ENCODE results near the gene ITGA2B. TPM values are rescaled to one million over a fixed set of nuclear protein-coding genes. Genes with fewer than 3 reads are reported as not detected.

The ITGA2B gene
- total and polyA plus RNA-seq, 2 experiments from 2014 or later, result 13.3 to 13.9 TPM

DNA sequence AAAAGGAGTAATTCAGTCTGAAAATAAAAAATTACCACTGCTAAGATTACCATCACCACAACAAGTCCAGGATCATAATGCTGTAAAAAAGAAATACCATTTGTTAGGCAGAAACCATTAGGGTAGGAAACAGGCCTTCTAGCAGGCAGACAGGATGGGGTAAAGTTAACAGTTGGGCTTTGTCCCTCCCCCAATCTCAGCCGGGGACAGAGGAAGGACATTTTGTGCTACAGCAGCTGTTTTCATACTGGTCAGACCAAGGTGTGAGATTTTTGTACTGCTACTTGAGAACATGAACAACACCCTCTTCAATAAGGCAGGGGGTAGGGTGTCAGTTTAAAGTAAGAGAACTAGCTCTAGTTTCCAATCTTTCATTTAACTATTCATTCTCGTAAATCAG, 49.2 kb upstream of the ITGA2B start:
- Histone ChIP-seq H3K4me1 (ENCODE audit: insufficient read depth) (peaks cover 2% of the 10 kb centered on the region; the same call in 1 of the 2 replicates), H3K27ac (ENCODE audit: low read depth) (0 out of 2 replicates have a peak overlapping the region, but pooled peaks have one; percentile 20), H3K9me2 (ENCODE audit: insufficient read depth) (no peaks in the 10 kb centered on the region), H3K4me3 (no peak overlapping the region), H3K79me2 (replicated peaks; ENCODE audit: insufficient read depth) (peaks cover 32% of the 10 kb centered on the region), H3K4me2 (no peak overlapping the region), H2AFZ (no peak overlapping the region), H3K27me3 (ENCODE audit: insufficient read depth) (no peaks in the 10 kb centered on the region), H3F3A (replicated peaks; ENCODE audit: low read depth) (no peaks in the 10 kb centered on the region), H3K36me3 (ENCODE audit: insufficient read depth) (peaks cover 7% of the 10 kb centered on the region), H4K20me1 (replicated peaks; ENCODE audit: insufficient read depth) (peaks cover 5% of the 10 kb centered on the region)
- DNase-seq (ENCODE audit: low spot score), result peak; percentile 10
- Mint-ChIP-seq H3K36me3 (ENCODE audit: low read depth) (peaks cover 18% of the 10 kb centered on the region), H3K4me1 (peaks cover 14% of the 10 kb centered on the region), H3K27ac (no peak overlapping the region; the same call in 1 of the 2 replicates), H3K4me3 (no peak overlapping the region), H3K27me3 (ENCODE audit: insufficient read depth, low read depth, poor library complexity) (peaks cover 4% of the 10 kb centered on the region), H3K9me3 (no peaks in the 10 kb centered on the region)
- no peak for ATAC-seq
- TF ChIP-seq EZH2 (IDR thresholded peaks at IDR 0.05; ENCODE audit: low read depth, unreplicated experiment), result no peak
- TF ChIP-seq ZNF114 (CRISPR knock-in tag; IDR thresholded peaks at IDR 0.05), result no peak
- TF ChIP-seq ZNF331 (CRISPR knock-in tag; IDR thresholded peaks at IDR 0.05; ENCODE audit: low read depth), result no peak
- TF ChIP-seq POLR2AphosphoS5 (IDR thresholded peaks at IDR 0.05; ENCODE audit: low read depth), result no peak
- TF ChIP-seq, protein P1, sequence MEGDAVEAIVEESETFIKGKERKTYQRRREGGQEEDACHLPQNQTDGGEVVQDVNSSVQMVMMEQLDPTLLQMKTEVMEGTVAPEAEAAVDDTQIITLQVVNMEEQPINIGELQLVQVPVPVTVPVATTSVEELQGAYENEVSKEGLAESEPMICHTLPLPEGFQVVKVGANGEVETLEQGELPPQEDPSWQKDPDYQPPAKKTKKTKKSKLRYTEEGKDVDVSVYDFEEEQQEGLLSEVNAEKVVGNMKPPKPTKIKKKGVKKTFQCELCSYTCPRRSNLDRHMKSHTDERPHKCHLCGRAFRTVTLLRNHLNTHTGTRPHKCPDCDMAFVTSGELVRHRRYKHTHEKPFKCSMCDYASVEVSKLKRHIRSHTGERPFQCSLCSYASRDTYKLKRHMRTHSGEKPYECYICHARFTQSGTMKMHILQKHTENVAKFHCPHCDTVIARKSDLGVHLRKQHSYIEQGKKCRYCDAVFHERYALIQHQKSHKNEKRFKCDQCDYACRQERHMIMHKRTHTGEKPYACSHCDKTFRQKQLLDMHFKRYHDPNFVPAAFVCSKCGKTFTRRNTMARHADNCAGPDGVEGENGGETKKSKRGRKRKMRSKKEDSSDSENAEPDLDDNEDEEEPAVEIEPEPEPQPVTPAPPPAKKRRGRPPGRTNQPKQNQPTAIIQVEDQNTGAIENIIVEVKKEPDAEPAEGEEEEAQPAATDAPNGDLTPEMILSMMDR (conservative IDR thresholded peaks at IDR 0.05; ENCODE audit: low read depth in 2 of 2), result no peak
- TF ChIP-seq NANOG (IDR thresholded peaks at IDR 0.05; ENCODE audit: borderline replicate concordance), result no peak

DNA sequence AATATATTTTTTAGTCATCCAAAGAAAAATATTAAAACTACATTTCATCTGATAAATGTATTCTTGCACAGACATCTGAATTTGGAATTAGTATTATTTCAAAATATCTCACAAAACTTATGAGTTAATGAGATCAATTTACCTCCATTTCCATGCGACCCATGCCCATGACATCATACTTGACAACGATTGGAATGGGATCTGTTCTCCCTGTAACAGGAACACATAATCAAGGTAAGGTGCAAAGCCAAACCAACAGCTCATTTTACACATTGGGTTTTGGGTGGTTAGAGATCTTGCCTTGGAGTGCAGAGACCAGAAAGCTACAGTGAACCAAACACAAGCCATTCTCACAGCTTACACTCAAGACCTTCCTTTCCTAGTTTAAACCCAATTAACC, 46.9 kb upstream of the ITGA2B start:
- H3K36me3 ChIP-seq (ENCODE audit: insufficient read depth), result peaks cover 23% of the 10 kb centered on the region
- peaks cover 37% of the 10 kb centered on the region for H3K36me3 Mint-ChIP-seq (ENCODE audit: low read depth)
- H3K9me3 Mint-ChIP-seq, result no peaks in the 10 kb centered on the region
- DNase-seq (ENCODE audit: low spot score) (no peak), ATAC-seq (no peak)
- H3K4me3 ChIP-seq, result no peak overlapping the region
- peaks cover 2% of the 10 kb centered on the region for H3K27me3 Mint-ChIP-seq (ENCODE audit: insufficient read depth, low read depth, poor library complexity)
- H3K79me2 ChIP-seq (replicated peaks; ENCODE audit: insufficient read depth), result peaks cover 23% of the 10 kb centered on the region
- H3K4me3 Mint-ChIP-seq, result no peak overlapping the region
- H3K9me2 ChIP-seq (ENCODE audit: insufficient read depth), result no peaks in the 10 kb centered on the region
- H4K20me1 ChIP-seq (replicated peaks; ENCODE audit: insufficient read depth), result peaks cover 5% of the 10 kb centered on the region
- H3K4me1 ChIP-seq (ENCODE audit: insufficient read depth), result peaks cover 2% of the 10 kb centered on the region; the same call in 1 of the 2 replicates
- no peaks in the 10 kb centered on the region for H3K27me3 ChIP-seq (ENCODE audit: insufficient read depth)
- no peaks in the 10 kb centered on the region for H3F3A ChIP-seq (replicated peaks; ENCODE audit: low read depth)
- no peak overlapping the region for H3K4me2 ChIP-seq
- no peak overlapping the region for H3K27ac Mint-ChIP-seq
- no peak overlapping the region for H2AFZ ChIP-seq
- H3K4me1 Mint-ChIP-seq, result peaks cover 14% of the 10 kb centered on the region
- H3K27ac ChIP-seq (ENCODE audit: low read depth), result no peak overlapping the region
- TF ChIP-seq POLR2AphosphoS5 (IDR thresholded peaks at IDR 0.05; ENCODE audit: low read depth) (no peak), STAT1 (IDR thresholded peaks at IDR 0.05; ENCODE audit: unreplicated experiment) (no peak), ZNF114 (CRISPR knock-in tag; IDR thresholded peaks at IDR 0.05) (no peak), JUNB (IDR thresholded peaks at IDR 0.05; ENCODE audit: unreplicated experiment) (no peak), NANOG (IDR thresholded peaks at IDR 0.05; ENCODE audit: borderline replicate concordance) (no peak), EZH2 (IDR thresholded peaks at IDR 0.05; ENCODE audit: low read depth, unreplicated experiment) (no peak)
- TF ChIP-seq, protein P2, sequence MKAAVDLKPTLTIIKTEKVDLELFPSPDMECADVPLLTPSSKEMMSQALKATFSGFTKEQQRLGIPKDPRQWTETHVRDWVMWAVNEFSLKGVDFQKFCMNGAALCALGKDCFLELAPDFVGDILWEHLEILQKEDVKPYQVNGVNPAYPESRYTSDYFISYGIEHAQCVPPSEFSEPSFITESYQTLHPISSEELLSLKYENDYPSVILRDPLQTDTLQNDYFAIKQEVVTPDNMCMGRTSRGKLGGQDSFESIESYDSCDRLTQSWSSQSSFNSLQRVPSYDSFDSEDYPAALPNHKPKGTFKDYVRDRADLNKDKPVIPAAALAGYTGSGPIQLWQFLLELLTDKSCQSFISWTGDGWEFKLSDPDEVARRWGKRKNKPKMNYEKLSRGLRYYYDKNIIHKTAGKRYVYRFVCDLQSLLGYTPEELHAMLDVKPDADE (IDR thresholded peaks at IDR 0.05), result no peak
- TF ChIP-seq, protein P3, sequence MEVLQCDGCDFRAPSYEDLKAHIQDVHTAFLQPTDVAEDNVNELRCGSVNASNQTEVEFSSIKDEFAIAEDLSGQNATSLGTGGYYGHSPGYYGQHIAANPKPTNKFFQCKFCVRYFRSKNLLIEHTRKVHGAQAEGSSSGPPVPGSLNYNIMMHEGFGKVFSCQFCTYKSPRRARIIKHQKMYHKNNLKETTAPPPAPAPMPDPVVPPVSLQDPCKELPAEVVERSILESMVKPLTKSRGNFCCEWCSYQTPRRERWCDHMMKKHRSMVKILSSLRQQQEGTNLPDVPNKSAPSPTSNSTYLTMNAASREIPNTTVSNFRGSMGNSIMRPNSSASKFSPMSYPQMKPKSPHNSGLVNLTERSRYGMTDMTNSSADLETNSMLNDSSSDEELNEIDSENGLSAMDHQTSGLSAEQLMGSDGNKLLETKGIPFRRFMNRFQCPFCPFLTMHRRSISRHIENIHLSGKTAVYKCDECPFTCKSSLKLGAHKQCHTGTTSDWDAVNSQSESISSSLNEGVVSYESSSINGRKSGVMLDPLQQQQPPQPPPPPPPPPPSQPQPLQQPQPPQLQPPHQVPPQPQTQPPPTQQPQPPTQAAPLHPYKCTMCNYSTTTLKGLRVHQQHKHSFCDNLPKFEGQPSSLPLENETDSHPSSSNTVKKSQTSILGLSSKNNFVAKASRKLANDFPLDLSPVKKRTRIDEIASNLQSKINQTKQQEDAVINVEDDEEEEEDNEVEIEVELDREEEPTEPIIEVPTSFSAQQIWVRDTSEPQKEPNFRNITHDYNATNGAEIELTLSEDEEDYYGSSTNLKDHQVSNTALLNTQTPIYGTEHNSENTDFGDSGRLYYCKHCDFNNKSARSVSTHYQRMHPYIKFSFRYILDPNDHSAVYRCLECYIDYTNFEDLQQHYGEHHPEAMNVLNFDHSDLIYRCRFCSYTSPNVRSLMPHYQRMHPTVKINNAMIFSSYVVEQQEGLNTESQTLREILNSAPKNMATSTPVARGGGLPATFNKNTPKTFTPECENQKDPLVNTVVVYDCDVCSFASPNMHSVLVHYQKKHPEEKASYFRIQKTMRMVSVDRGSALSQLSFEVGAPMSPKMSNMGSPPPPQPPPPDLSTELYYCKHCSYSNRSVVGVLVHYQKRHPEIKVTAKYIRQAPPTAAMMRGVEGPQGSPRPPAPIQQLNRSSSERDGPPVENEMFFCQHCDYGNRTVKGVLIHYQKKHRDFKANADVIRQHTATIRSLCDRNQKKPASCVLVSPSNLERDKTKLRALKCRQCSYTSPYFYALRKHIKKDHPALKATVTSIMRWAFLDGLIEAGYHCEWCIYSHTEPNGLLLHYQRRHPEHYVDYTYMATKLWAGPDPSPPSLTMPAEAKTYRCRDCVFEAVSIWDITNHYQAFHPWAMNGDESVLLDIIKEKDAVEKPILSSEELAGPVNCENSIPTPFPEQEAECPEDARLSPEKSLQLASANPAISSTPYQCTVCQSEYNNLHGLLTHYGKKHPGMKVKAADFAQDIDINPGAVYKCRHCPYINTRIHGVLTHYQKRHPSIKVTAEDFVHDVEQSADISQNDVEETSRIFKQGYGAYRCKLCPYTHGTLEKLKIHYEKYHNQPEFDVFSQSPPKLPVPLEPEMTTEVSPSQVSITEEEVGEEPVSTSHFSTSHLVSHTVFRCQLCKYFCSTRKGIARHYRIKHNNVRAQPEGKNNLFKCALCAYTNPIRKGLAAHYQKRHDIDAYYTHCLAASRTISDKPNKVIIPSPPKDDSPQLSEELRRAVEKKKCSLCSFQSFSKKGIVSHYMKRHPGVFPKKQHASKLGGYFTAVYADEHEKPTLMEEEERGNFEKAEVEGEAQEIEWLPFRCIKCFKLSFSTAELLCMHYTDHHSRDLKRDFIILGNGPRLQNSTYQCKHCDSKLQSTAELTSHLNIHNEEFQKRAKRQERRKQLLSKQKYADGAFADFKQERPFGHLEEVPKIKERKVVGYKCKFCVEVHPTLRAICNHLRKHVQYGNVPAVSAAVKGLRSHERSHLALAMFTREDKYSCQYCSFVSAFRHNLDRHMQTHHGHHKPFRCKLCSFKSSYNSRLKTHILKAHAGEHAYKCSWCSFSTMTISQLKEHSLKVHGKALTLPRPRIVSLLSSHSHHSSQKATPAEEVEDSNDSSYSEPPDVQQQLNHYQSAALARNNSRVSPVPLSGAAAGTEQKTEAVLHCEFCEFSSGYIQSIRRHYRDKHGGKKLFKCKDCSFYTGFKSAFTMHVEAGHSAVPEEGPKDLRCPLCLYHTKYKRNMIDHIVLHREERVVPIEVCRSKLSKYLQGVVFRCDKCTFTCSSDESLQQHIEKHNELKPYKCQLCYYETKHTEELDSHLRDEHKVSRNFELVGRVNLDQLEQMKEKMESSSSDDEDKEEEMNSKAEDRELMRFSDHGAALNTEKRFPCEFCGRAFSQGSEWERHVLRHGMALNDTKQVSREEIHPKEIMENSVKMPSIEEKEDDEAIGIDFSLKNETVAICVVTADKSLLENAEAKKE (CRISPR knock-in tag; IDR thresholded peaks at IDR 0.05), result no peak
- TF ChIP-seq, protein P1 (conservative IDR thresholded peaks at IDR 0.05; ENCODE audit: low read depth in 2 of 2), result no peak
